NCI-H2107 treated with DMSO at 0.1 percent for 48 hours (cell line): Measurements from ENCODE around the gene BCAS4.
"Not testable (repeated sequence)": the region's sequence is repeated elsewhere in the genome, so short reads cannot be mapped to it uniquely, and the experiment has no call there.

ENCODE experiments used
- DNase-seq: peaks from one replicate; lab custom pipeline; 2025; ENCODE audit not compliant: unreplicated experiment; lab: John Stamatoyannopoulos, UW

The BCAS4 gene, protein sequence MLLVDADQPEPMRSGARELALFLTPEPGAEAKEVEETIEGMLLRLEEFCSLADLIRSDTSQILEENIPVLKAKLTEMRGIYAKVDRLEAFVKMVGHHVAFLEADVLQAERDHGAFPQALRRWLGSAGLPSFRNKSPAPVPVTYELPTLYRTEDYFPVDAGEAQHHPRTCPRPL

DNA sequence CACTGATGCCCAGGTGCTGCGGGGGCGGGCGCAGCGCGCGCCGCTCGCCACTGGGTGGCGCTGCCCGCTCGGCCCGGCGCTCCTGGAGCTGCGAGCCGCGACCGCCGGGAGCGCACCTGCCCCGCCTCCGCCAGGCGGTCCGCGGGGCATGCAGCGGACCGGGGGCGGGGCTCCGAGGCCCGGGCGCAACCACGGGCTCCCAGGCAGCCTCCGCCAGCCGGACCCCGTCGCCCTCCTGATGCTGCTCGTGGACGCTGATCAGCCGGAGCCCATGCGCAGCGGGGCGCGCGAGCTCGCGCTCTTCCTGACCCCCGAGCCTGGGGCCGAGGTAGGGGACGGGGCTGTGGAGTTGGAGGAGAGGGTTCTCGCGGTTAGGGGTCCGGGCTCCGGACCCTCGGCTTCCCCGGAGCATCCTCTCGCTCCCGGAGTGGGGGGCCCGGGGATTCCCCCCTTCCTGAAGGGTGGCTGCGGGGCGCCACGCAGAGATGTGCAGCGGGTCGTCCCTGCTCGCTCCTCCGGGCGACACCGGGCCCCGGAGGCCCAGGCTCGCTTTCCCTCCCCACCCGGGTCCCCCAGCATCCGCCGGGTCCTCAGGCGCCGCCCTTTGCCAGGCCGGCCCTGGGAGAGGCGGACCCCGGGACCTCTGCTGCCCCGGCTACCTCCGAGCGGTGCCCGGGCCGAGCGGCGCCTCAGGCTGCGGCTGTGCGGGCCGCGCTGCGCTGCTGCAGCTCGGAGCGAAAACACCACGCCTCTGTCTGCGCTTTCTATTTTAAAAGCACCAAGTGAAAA lies at the start of gene BCAS4:
BCAS4 (plus strand) TSS at position 216 of the 789 bp plus-strand sequence; CDS start at position 239, 23 bp downstream.
- no peak for DNase-seq

DNA sequence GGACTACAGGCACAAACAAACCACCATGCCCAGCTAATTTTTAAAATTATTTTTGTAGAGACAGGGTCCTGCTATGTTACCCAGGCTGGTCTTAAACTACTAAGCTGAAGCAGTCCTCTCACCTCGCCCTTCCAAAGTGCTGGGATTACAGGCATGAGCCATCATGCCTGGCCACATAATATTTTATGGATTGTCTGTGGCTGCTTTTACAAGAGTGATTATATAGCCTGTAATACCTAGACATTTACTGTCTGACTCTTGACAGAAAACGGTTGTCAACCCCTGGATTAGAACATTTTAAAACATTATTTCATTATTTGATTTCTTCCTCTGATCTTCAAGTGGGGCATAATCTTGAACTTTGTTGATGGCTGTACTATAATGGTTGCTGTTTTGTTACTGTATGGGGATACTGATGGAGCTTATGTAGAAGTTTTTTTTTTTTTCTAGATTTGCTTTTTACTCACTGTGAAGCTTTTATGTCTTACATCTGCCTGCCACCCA lies 49.2 kb upstream of the BCAS4 start:
- DNase-seq = no peak

DNA sequence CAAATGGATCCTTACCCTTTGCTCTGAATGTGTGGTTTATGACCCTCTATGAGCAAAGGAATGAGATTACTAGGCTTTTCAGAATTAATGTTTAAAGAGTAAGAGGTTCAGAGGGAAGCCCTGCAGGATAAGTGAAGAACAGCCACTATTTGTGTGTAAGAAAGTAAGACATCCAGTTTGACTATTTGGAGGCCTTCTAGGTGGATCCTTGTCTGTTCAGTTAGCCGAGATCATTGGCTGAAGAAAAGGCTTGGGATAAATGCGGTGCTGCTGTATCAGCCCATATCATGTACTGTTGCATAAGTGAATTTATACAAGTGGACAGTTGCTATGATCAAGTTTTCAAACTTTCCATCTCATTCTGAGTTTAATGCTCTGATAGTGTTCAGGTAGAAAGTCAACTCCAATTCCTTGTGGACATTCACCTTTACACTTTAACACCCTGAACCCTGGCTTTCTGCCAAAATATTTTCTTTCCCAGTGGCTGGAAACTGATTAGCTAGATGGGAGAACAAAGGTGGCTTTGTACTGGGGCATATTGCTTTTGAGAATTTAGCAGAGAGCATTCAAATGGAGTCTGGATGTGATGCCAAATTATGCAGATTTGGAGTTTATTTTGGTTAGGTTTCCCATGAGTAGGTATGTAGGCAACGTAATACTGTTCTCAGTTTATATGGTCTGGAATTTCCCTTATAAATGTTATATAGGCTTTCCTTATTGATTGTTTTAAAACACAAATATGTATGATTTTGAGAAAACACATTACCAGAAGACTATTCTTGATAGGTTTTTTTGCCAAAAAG lies 48.5 kb upstream of the BCAS4 start:
- DNase-seq = no peak

DNA sequence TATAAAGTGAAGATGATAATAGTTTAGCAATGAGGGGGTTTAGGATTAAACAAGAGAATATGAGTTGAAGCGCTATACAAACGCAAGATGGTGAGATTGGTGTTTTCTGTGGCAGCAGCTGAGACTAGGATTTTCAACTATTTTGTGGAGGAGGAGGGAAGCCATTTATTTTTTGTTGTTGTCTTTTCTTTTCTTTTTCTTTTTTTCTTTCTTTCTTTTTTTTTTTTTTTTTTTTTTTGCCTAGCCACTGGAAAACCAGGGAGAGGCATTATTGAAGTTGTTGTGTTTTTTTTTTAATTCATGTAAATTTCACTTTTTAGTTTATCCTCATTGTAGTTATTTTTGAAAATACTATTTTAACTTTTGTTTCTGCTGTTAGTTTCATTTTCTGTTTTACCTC lies 47.6 kb upstream of the BCAS4 start:
- DNase-seq = no peak

DNA sequence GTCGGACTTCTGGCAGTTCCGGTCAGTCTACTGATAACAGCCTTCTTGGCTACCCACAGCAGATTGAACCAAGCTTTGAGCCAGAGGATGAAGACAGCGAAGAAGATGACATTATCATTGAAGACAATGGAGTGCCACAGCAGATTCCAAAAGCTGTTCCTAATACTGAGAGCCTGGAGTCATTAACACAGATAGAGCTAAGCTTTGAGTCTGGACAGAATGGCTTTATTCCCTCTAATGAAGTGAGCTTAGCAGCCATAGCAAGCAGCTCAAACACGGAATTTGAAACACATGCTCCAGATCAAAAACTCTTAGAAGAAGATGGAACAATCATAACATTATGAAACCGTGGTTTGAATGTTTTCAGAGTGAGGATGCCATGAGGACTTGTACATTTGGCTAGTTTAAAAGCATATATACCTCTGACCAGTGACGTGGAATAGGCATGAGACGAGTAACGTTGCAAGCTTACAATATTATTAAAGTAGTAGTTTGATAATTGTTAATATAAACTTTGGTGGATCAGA lies 44.7 kb upstream of the BCAS4 start:
- no peak for DNase-seq

DNA sequence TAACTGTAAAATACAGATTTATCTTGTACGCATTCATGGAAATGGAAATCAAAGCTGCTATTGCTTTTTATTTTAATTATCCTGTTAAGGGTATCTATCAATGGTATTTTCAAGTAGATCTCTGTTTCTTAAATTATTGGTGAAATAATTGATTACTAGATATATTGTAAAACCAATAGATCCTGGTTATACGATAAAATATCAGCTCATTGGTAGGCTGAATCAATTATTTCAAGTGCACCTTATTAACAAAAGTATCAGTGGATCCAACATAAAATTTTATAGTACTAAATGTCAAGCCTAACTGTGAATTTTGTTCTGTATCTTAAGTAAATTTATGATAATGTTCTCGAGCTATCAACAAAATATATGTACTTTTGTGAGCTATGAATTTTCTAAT lies 41.7 kb upstream of the BCAS4 start:
- DNase-seq = no peak

DNA sequence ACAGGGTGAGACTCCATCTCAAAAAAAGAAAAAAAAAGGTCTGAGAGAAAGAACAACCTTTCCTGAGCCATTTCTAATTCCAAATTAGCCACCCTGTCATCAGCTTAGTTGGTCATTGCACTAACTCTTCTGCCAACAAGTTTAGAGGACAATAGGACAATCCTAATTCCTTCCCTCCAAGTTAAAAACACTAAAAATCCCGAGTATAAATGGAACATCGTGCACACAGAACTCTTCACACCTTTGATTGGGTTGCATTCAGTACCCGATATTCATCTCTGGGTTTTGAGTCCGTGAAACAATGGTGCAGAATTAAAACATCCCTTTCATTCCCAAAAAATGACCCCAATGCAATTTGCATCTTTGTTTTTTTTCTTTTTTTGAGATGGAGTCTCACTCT lies 40.4 kb upstream of the BCAS4 start:
- no peak for DNase-seq

DNA sequence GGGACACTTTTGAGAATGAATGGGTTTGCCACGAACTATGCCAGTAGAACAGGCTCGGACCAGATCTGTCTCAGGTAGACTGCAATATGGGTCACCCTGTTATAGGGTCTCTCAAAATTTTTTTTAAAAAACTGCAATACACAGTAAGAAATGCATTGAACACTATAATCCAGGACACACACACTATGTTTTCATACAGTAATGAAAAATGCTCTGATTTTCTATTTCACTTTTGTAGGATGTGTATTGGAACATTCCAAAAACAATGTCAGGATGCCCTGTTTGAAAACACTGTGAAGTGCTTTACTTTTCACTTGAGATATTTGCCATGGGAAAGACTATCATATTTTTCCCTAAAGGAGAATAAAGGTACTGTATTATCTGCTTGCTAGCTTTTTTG lies 38.4 kb upstream of the BCAS4 start:
- DNase-seq = no peak

DNA sequence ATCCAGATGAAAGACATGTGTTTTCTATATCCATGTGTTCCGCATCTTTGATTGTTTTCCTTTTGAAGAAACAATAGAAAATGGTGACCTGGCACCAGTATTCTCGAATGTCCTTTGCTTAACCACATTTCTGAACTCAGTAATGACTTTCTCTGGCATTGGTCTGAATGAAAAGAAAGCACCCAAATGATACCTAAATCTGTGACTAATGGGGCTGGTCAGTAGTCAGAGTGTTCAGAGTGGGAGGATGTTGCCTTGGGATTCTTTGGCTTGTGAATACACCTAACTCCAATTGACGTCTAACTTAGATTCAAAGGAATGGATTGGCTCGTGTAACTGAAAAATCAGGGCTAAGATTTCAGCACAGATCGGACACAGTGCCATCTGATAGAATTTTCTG lies 36.4 kb upstream of the BCAS4 start:
- no peak for DNase-seq

DNA sequence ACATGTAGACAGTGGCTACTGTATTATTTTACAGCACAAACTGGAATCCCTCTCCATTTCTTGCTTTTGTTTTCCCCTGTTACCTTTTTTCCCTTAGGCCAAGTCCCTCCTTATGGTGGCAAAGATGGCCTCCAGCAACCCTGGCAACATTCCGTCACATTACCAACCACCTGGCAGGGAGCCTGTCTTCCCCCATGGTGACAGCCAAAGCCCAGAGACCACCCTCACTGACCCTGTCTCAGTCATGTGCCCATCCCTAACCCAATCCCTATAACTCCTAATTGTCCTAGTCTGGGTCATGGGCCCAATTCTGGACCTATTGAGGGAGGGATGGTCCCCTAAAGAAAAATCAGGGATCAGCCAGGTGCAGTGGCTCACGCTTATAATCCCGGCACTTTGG lies 35.9 kb upstream of the BCAS4 start:
- DNase-seq = no peak

DNA sequence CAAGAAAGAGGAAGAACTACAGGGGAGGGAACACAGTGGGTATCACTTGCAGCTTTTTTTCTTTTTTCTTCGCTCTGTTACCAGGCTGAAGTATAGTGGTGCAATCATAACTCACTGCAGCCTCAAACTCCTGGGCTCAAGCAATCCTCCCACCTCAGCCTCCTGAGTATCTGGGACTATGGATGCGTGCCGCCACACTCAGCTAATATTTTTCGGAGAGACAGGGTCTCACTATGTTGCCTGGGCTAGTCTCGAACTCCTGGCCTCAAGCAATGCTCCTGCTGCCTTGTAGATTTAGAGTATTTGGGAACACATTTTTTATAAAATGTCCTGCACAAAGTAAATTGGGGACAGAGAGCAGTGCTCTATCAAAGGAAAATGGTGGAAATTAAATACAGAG lies 35.2 kb upstream of the BCAS4 start:
- no peak for DNase-seq

DNA sequence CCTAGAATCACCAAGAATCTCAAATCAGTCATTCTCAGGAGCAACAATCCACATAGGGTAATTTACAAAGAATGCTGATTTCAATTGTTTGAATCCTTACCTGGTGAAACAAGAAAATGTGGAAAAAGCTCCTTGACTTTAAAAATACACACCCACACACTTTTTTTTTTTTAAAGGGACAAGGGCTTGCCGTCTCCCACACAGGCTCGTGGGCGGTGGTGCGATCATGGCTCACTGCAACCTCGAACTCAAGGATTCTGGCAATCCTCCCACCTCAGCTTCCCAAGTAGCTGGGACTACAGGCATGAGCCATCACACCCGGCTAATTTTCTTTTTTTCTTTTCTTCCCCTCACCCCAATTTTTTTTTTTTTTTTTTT lies 32.8 kb upstream of the BCAS4 start:
- no peak for DNase-seq

DNA sequence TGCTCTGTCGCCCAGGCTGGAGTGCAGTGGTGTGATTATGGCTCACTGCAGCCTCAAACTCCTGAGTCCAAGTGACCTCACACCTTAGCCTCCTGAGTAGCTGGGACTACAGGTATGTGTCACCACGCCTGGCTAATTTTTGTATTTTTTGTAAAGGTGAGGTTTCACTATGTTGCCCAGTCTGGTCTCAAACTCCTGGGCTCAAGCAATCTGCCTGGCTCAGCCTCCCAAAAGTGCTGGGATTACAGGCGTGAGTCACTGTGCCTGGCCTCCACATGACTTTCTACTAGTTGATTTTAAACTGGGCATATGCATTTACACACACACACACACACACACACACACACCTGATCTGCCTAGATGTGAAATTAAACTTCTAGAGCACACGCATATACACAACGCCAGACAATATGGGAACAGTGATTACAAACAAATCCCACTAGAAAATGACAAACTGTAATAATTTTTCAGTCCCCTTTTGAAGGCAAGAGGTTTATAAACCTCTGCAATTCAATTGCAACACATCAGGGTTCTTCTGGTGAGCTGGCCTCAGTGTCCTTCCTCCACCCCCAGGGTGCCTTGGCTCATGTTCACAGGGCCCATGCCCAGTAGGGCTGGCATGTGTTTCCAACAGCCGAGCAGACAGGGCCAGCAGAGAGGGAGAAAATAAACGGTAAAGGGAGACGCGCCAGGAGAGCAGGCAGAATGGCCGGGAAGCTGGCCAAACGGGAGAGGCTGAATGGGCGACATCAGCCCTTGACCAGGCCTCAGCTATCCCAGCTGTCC lies 32.2 kb upstream of the BCAS4 start:
- no peak for DNase-seq

DNA sequence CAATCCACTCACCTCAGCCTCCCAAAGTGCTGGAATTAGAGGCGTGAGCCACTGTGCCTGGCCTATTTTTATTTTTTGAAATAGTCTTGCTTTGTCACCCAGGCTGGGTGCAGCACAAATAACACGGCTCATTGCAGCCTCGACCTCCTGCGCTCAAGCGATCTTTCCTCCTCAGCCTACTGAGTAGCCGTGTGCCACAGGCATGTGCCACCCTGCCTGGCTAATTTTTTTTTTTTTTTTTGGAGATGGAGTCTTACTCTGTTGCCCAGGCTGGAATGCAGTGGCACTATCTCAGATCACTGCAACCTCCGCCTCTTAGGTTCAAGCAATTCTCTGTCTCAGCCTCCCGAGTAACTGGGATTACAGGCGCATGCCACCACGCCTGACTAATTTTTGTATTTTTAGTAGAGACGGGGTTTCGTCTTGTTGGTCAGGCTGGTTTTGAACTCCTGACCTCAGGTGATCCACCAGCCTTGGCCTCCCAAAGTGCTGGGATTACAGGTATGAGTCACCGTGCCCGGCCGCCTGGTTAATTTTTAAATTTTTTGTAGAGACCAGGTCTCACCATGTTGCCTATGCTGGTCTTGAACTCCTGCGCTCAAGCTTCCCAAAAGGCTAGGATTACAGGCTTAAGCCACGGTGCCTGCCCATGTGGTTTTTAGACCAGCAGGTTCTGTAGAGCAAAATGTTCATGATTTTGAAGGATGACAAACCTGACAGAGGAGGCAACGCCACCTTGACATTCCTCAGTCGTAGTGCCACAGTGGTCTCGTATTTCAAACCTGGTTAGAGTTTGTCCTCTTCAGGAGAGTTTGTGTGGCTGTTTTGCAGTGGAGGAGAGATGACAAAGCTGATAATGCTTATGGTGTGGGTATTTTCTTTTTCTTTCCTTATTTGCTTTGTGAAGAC lies 31.1 kb upstream of the BCAS4 start:
- DNase-seq = not testable (repeated sequence)

DNA sequence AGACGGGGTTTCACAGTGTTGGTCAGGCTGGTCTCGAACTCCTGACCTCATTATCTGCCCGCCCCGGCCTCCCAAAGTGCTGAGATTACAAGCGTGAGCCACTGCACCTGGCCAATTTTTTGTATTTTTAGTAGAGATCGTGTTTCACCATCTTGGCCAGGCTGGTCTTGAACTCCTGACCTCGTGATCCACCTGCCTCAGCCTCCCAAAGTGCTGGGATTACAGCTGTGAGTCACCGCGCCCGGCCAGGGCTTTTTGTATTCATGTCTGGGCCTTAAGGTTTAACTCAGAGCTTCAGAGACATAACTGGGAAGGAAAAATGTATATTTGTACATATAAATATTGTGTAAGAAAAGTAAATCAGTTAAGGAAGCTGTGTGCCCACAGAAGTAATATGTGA lies 29.6 kb upstream of the BCAS4 start:
- not testable (repeated sequence) for DNase-seq

DNA sequence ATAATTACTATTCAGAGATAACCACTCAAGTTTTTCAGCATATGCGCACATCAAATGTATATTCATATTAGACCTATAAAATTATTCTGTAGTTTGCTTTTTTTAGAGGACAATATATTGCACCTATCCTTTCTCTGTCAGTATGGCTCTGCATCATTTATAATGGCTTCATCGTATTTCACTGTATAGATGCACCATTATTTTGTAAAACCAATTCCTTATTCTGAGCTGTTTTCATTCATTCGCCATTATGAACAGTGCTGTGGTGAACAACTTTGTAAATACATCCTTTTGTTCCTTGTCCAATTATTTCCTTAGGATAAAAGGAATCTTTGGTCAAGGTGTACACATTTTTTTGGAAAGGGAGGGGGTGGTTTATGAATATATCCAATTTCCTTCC lies 29.2 kb upstream of the BCAS4 start:
- no peak for DNase-seq

DNA sequence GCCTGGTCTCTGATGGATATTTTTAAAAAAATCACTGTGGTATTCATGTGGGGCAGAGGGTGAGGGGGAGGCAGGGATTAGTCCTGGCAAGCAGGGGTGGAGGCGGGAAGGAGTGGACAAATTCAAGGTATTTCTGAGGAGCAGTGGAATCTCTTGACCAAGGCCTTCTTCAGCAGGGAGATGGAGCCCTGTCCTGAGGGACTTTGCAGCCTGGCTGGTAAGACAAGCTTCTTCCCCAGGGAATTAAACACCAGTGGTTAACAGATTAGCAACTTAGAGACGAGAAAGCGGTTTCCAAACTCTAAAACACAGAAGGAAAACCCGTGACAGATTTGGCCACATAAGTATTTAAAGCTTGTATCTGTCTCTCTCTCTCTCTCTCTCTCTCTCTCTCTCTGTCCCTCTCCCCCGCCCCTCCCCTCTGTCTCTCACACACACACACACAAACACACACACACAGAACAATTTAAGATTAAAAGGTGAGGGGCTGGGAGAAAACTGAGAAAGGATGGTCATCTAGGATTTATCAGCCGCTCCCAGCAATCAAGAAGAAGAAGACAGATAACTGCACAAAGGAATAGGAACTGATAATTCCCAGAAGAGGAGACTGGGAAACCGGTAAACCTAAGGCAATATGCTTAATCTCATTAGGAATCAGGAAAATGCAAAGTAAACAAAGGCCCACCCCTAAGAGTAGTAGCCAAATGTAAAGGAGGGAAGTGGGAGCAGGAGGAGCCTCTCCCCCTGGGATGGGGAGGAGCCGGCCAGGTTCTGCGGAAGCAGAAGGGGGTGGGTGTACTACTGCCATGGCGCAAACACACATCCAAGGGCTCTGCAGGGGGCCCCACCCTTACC lies 27.7 kb upstream of the BCAS4 start:
- not testable (repeated sequence) for DNase-seq

DNA sequence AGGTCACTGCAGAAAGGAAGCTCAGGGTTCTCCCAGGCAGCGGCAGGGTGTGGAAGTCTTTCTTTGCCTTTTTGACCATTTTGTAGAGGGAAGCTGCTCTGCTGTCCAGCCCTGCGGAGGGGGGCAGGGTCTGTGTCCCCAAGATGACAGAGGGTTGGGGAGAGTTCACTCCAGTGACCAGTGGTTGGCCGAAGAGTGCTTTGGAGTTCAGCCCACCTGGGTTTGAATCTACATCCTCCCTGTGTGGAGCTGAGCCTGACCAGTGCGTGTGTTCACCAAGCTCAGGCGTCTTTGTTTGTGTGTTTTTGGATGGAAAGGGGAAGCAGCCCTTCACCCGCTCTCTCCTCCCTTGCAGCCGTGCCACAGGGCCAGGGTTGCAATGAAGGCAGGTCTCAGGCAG lies 25.9 kb upstream of the BCAS4 start:
- DNase-seq = not testable (repeated sequence)

DNA sequence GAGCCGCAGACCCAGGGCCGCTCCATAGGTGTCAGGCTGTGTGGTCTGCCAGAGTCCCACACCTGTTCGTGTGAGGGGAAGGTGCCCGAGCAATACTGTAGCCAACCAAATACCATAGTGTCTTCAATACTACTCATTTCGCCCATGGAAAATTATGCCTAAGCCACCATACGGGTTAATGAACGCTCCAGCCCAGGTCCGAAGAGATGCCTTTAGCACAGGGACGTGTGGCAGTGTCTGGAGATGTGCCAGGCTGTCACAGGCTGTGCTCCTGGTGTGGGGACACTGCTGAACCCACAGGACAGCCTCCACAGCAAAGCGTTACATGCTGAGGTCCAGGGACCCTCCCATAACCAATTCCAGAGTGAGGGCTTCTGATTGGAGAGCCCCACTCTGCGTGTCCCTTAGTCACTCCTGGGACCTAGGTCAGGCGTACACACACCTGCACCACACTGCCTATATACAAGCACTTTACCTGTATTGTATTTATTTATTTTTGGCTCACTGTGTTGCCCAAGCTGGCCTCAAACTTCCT lies 25.2 kb upstream of the BCAS4 start:
- DNase-seq = not testable (repeated sequence)
